ENCODE results near the gene EEF2K. TPM values are rescaled to one million over a fixed set of nuclear protein-coding genes. Genes with fewer than 3 reads are reported as not detected.

EEF2K gene
- total and polyA plus RNA-seq, 2 of the 13 experiments (the other 11 are each of a cell fraction or from before 2014, with no cell fraction given), result 22.0 to 23.8 TPM

GRCh38 chr16:22188595-22189442, 17.3 kb upstream of the EEF2K start (continued):
- TF ChIP-seq STAT6 (CRISPR knock-in tag; IDR thresholded peaks at IDR 0.05; ENCODE audit: borderline replicate concordance) (no peak), ZFP37 (CRISPR knock-in tag; IDR thresholded peaks at IDR 0.05; ENCODE audit: borderline replicate concordance) (peak; percentile 84), FOXK1 (CRISPR knock-in tag; IDR thresholded peaks at IDR 0.05; ENCODE audit: borderline replicate concordance, low read depth) (0 out of 2 replicates have a peak, but pooled peaks have one; percentile 56), BORCS8-MEF2B (CRISPR knock-in tag; IDR thresholded peaks at IDR 0.05) (peak; percentile 26; the same call in 1 of the 2 replicates), ZNF432 (CRISPR knock-in tag; IDR thresholded peaks at IDR 0.05; ENCODE audit: borderline replicate concordance) (no peak), HOMEZ (CRISPR knock-in tag; IDR thresholded peaks at IDR 0.05; ENCODE audit: low read depth) (no peak), ZNF282 (IDR thresholded peaks at IDR 0.05; ENCODE audit: partially characterized antibody) (no peak), SOX13 (IDR thresholded peaks at IDR 0.05) (no peak), SOX13 (CRISPR knock-in tag; conservative IDR thresholded peaks at IDR 0.05 in 1 of 2, IDR thresholded peaks at IDR 0.05 in 1 of 2) (peak in 1 of 2 experiments; percentile 22; a peak in 1 of 4 replicates), NAIF1 (CRISPR knock-in tag; IDR thresholded peaks at IDR 0.05; ENCODE audit: borderline replicate concordance) (no peak), SP140L (CRISPR knock-in tag; IDR thresholded peaks at IDR 0.05; ENCODE audit: borderline replicate concordance) (no peak), ZBTB46 (CRISPR knock-in tag; IDR thresholded peaks at IDR 0.05; ENCODE audit: borderline replicate concordance) (no peak), SATB2 (CRISPR knock-in tag; IDR thresholded peaks at IDR 0.05) (0 out of 2 replicates have a peak, but pooled peaks have one; percentile 66), MLX (CRISPR knock-in tag; IDR thresholded peaks at IDR 0.05) (no peak), NFIC (IDR thresholded peaks at IDR 0.05; ENCODE audit: low read length) (no peak), ZNF275 (CRISPR knock-in tag; IDR thresholded peaks at IDR 0.05; ENCODE audit: borderline replicate concordance) (no peak), TFE3 (CRISPR knock-in tag; IDR thresholded peaks at IDR 0.05) (no peak; the same call in 1 of the 2 replicates), CREB1 (IDR thresholded peaks at IDR 0.05) (no peak), CREB1 (CRISPR knock-in tag; IDR thresholded peaks at IDR 0.05) (no peak)

All from HepG2 (cell line).